ENCODE results near the gene PAX2. TPM values are rescaled to one million over a fixed set of nuclear protein-coding genes. Genes with fewer than 3 reads are reported as not detected.

Gene PAX2
- total RNA-seq, 1 experiment from 2014 or later, result not detected

DNA sequence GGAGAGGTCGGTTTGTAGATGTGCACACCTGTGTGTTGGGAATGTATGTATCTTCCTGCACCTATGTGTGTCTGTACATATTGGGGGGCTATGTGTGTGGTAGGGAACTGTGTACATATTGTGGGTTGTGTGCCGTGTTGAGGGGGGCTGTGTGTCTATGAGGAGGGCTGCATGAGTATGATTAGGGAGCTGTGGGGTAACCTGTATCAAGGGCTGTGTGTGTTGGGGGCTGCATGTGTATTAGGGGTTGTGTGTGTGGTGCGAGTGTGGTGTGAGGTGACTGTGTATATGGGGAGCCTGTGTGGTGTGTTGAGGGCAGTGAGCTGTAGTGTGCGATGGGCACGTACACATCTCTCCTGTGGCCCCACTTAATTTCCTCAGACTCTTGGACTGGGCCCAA is 22.2 kb upstream of the PAX2 start:
- BruUV-seq (replicated peaks), result no TSS peak
- Histone ChIP-seq H3K36me3 (ENCODE audit: low read depth) (no peaks in the 10 kb centered on the region), H2AFZ (no peak overlapping the region), H3K27me3 (ENCODE audit: insufficient read depth, low read depth) (peaks cover 38% of the 10 kb centered on the region), H4K20me1 (ENCODE audit: insufficient read depth) (no peaks in the 10 kb centered on the region), H3K27ac (no peak overlapping the region), H3K79me2 (ENCODE audit: low read depth) (no peaks in the 10 kb centered on the region), H3K4me2 (no peak overlapping the region), H3F3A (ENCODE audit: insufficient read depth, low read depth) (no peaks in the 10 kb centered on the region), H3K9me2 (ENCODE audit: insufficient read depth) (no peaks in the 10 kb centered on the region), H3K4me1 (replicated peaks; ENCODE audit: insufficient read depth) (no peaks in the 10 kb centered on the region), H3K4me3 (no peak overlapping the region), H3K9me3 (ENCODE audit: insufficient read depth, low read depth) (no peaks in the 10 kb centered on the region)
- ChIA-PET CTCF (no interaction called here), POLR2A (ENCODE audit: unreplicated experiment) (no interaction called here)
- intact Hi-C loops (cut with micrococcal nuclease; ENCODE audit: unreplicated experiment), result no loop called here
- no peak for TF ChIP-seq EZH2 (IDR thresholded peaks at IDR 0.05; ENCODE audit: low read depth)
- TF ChIP-seq, protein P1, sequence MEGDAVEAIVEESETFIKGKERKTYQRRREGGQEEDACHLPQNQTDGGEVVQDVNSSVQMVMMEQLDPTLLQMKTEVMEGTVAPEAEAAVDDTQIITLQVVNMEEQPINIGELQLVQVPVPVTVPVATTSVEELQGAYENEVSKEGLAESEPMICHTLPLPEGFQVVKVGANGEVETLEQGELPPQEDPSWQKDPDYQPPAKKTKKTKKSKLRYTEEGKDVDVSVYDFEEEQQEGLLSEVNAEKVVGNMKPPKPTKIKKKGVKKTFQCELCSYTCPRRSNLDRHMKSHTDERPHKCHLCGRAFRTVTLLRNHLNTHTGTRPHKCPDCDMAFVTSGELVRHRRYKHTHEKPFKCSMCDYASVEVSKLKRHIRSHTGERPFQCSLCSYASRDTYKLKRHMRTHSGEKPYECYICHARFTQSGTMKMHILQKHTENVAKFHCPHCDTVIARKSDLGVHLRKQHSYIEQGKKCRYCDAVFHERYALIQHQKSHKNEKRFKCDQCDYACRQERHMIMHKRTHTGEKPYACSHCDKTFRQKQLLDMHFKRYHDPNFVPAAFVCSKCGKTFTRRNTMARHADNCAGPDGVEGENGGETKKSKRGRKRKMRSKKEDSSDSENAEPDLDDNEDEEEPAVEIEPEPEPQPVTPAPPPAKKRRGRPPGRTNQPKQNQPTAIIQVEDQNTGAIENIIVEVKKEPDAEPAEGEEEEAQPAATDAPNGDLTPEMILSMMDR (conservative IDR thresholded peaks at IDR 0.05), result no peak
- DNase-seq, result no peak

DNA sequence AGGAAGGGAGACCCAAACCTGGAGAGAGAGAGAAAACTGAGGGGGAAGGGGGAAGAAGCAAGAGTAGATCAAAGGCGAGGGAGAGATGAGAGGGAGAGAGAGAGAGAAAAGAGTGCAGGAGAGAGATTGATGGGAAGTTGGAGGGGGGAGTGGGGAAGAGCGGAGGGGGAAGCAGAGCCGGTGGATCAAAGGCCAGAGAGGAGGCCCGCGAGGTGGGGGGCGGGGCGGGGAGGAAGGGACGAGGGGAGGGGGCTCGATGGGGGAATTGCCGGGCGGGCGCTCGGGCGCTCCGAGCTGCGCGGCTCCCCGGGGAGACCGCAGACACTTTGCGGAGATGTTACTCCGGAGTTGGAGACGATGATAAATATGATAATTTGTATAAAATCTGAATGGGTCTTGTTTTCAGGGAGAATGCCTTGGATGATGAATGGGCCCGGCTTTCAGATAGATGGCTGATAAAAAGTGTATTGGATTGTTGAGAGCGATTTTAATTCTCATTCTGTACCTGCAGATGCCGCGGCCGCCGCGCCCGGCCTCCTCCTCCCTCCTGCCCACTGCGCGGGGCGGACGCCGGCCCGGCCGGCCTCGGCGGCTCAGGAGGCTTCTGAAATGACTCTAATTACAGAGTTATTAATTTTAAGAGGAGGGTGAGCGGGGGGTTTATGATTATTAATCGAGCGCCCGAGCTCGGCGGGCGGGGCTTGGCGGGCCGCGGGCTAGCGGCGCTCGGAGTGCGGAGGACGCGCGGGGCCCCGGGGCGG is 21.4 kb upstream of the PAX2 start:
- no peak for DNase-seq
- TF ChIP-seq EZH2 (IDR thresholded peaks at IDR 0.05; ENCODE audit: low read depth), result no peak
- TF ChIP-seq, protein P1 (conservative IDR thresholded peaks at IDR 0.05), result no peak
- no TSS peak for BruUV-seq (replicated peaks)
- no peak overlapping the region for H3K4me3 ChIP-seq
- H3K4me1 ChIP-seq (replicated peaks; ENCODE audit: insufficient read depth), result no peaks in the 10 kb centered on the region
- no peak overlapping the region for H2AFZ ChIP-seq
- intact Hi-C loops (cut with micrococcal nuclease; ENCODE audit: unreplicated experiment), result no loop called here
- no peaks in the 10 kb centered on the region for H4K20me1 ChIP-seq (ENCODE audit: insufficient read depth)
- POLR2A ChIA-PET (ENCODE audit: unreplicated experiment), result no interaction called here
- H3K27ac ChIP-seq, result no peak overlapping the region
- no peaks in the 10 kb centered on the region for H3K9me3 ChIP-seq (ENCODE audit: insufficient read depth, low read depth)
- no peak overlapping the region for H3K4me2 ChIP-seq
- no peaks in the 10 kb centered on the region for H3K79me2 ChIP-seq (ENCODE audit: low read depth)
- H3K9me2 ChIP-seq (ENCODE audit: insufficient read depth), result no peaks in the 10 kb centered on the region
- H3F3A ChIP-seq (ENCODE audit: insufficient read depth, low read depth), result no peaks in the 10 kb centered on the region
- CTCF ChIA-PET, result no interaction called here
- peaks cover 41% of the 10 kb centered on the region for H3K27me3 ChIP-seq (ENCODE audit: insufficient read depth, low read depth)
- no peaks in the 10 kb centered on the region for H3K36me3 ChIP-seq (ENCODE audit: low read depth)

DNA sequence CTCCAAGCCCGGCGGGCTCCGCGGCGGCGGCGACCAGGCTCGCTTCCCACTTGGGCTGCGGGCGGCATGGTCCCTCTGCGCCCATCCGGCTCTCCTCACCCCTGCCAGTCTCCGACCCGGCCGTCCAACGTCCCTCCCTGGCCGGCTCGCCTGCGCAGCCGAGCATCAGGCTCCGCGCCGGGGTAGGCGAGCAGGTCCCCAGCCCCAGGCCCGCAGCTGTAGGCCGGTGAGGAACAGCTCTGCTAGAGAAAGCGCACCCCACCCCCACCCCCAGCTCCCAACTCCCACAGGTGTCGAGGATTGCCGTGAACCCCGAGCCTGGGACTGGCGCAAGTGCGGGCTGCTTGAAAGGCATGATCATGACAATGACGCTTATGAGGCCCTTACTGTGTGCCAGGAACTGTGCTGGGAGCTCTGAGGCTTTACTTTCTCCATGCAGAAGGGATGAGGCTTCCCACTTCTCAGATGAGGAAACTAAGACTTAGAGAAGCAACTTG is 20.8 kb upstream of the PAX2 start:
- H3K27me3 ChIP-seq (ENCODE audit: insufficient read depth, low read depth), result peaks cover 37% of the 10 kb centered on the region
- no peak for TF ChIP-seq EZH2 (IDR thresholded peaks at IDR 0.05; ENCODE audit: low read depth)
- TF ChIP-seq, protein P1 (conservative IDR thresholded peaks at IDR 0.05), result no peak
- DNase-seq, result no peak
- no peaks in the 10 kb centered on the region for H3K9me2 ChIP-seq (ENCODE audit: insufficient read depth)
- intact Hi-C loops (cut with micrococcal nuclease; ENCODE audit: unreplicated experiment), result no loop called here
- BruUV-seq (replicated peaks), result no TSS peak
- H3K36me3 ChIP-seq (ENCODE audit: low read depth), result no peaks in the 10 kb centered on the region
- no peak overlapping the region for H3K27ac ChIP-seq
- no peak overlapping the region for H3K4me3 ChIP-seq
- no peaks in the 10 kb centered on the region for H3K79me2 ChIP-seq (ENCODE audit: low read depth)
- no peaks in the 10 kb centered on the region for H4K20me1 ChIP-seq (ENCODE audit: insufficient read depth)
- no peaks in the 10 kb centered on the region for H3K4me1 ChIP-seq (replicated peaks; ENCODE audit: insufficient read depth)
- no peaks in the 10 kb centered on the region for H3K9me3 ChIP-seq (ENCODE audit: insufficient read depth, low read depth)
- H3K4me2 ChIP-seq, result no peak overlapping the region
- no peaks in the 10 kb centered on the region for H3F3A ChIP-seq (ENCODE audit: insufficient read depth, low read depth)
- POLR2A ChIA-PET (ENCODE audit: unreplicated experiment), result no interaction called here
- no peak overlapping the region for H2AFZ ChIP-seq
- CTCF ChIA-PET, result no interaction called here

Measured in PC-9 (cell line).